ENCODE data around the gene GAL.

GRCh38 chr11:68670208-68670992 is 13.9 kb upstream of the GAL start:
- TF ChIP-seq, protein P1, sequence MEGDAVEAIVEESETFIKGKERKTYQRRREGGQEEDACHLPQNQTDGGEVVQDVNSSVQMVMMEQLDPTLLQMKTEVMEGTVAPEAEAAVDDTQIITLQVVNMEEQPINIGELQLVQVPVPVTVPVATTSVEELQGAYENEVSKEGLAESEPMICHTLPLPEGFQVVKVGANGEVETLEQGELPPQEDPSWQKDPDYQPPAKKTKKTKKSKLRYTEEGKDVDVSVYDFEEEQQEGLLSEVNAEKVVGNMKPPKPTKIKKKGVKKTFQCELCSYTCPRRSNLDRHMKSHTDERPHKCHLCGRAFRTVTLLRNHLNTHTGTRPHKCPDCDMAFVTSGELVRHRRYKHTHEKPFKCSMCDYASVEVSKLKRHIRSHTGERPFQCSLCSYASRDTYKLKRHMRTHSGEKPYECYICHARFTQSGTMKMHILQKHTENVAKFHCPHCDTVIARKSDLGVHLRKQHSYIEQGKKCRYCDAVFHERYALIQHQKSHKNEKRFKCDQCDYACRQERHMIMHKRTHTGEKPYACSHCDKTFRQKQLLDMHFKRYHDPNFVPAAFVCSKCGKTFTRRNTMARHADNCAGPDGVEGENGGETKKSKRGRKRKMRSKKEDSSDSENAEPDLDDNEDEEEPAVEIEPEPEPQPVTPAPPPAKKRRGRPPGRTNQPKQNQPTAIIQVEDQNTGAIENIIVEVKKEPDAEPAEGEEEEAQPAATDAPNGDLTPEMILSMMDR (IDR thresholded peaks at IDR 0.05): no peak
- TF ChIP-seq POLR2A (IDR thresholded peaks at IDR 0.05): no peak
